Measurements from ENCODE around the gene ASB16.

GRCh38 chr17:44211281-44212265 lies 41.1 kb downstream of the ASB16 start:
- TF ChIP-seq POLR2A (IDR thresholded peaks at IDR 0.05) (no peak), CTCF (IDR thresholded peaks at IDR 0.05 in 8 of 11, conservative IDR thresholded peaks at IDR 0.05 in 3 of 11) (no peak)

Measured in spleen (tissue), 7 donors.